ENCODE results near the gene MAEL. TPM values are rescaled to one million over a fixed set of nuclear protein-coding genes. Genes with fewer than 3 reads are reported as not detected.

Gene MAEL
- total and polyA plus RNA-seq, 2 experiments from 2014 or later = 0.76 to 0.95 TPM

DNA sequence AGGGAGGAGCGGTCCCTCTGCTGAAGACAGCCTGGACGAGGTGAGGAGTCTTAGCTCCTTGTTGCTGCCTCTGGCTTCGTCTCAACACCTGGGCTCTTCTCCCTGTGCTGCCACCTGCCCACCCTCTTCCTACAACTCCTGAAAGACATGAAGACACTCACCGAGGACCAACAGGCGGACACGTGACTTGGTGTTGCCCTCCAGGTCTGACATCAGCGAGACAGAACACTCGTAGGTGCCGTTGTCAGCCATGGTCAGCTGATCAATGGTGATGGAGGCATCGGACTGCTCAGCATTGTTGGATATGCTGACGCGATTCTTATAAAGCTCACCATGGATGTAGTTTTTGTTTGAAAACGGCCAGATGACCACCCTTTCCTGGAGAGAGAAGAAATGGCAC lies 79.7 kb downstream of the MAEL start:
- no peak overlapping the region for H3K4me3 Mint-ChIP-seq
- no peak overlapping the region for H3K4me3 ChIP-seq
- TF ChIP-seq NANOG (IDR thresholded peaks at IDR 0.05; ENCODE audit: borderline replicate concordance) (no peak), POLR2AphosphoS5 (IDR thresholded peaks at IDR 0.05; ENCODE audit: low read depth) (no peak), STAT1 (IDR thresholded peaks at IDR 0.05; ENCODE audit: unreplicated experiment) (no peak), ZNF114 (CRISPR knock-in tag; IDR thresholded peaks at IDR 0.05) (no peak), ETS1 (IDR thresholded peaks at IDR 0.05) (no peak), EZH2phosphoT487 (IDR thresholded peaks at IDR 0.05; ENCODE audit: unreplicated experiment) (no peak), ZNF331 (CRISPR knock-in tag; IDR thresholded peaks at IDR 0.05; ENCODE audit: low read depth) (no peak), EZH2 (IDR thresholded peaks at IDR 0.05; ENCODE audit: low read depth, unreplicated experiment) (no peak), CREB1 (CRISPR knock-in tag; IDR thresholded peaks at IDR 0.05; ENCODE audit: low read depth) (no peak), JUNB (IDR thresholded peaks at IDR 0.05; ENCODE audit: unreplicated experiment) (no peak), REST (IDR thresholded peaks at IDR 0.05; ENCODE audit: unreplicated experiment) (no peak), ZNF462 (CRISPR knock-in tag; IDR thresholded peaks at IDR 0.05) (no peak)
- TF ChIP-seq, protein P1, sequence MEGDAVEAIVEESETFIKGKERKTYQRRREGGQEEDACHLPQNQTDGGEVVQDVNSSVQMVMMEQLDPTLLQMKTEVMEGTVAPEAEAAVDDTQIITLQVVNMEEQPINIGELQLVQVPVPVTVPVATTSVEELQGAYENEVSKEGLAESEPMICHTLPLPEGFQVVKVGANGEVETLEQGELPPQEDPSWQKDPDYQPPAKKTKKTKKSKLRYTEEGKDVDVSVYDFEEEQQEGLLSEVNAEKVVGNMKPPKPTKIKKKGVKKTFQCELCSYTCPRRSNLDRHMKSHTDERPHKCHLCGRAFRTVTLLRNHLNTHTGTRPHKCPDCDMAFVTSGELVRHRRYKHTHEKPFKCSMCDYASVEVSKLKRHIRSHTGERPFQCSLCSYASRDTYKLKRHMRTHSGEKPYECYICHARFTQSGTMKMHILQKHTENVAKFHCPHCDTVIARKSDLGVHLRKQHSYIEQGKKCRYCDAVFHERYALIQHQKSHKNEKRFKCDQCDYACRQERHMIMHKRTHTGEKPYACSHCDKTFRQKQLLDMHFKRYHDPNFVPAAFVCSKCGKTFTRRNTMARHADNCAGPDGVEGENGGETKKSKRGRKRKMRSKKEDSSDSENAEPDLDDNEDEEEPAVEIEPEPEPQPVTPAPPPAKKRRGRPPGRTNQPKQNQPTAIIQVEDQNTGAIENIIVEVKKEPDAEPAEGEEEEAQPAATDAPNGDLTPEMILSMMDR (conservative IDR thresholded peaks at IDR 0.05; ENCODE audit: low read depth in 2 of 2) = no peak
- no peaks in the 10 kb centered on the region for H3K27me3 ChIP-seq (ENCODE audit: insufficient read depth)
- peaks cover 3% of the 10 kb centered on the region for H3K27me3 Mint-ChIP-seq (ENCODE audit: insufficient read depth, low read depth, poor library complexity)
- peaks cover 11% of the 10 kb centered on the region; the same call in 2 of the 3 replicates for H3K4me1 Mint-ChIP-seq
- ATAC-seq (no peak), DNase-seq (ENCODE audit: low spot score) (no peak)
- no peak overlapping the region for H3K4me2 ChIP-seq
- no peaks in the 10 kb centered on the region for H3K4me1 ChIP-seq (ENCODE audit: insufficient read depth)
- no peaks in the 10 kb centered on the region for H3K9me3 Mint-ChIP-seq
- no peak overlapping the region for H2AFZ ChIP-seq
- no peaks in the 10 kb centered on the region for H3K36me3 ChIP-seq (ENCODE audit: insufficient read depth)
- H4K20me1 ChIP-seq (replicated peaks; ENCODE audit: insufficient read depth) = no peaks in the 10 kb centered on the region
- no peak overlapping the region for H3K27ac Mint-ChIP-seq
- H3K9me2 ChIP-seq (ENCODE audit: insufficient read depth) = 0 out of 2 replicates have a peak, but pooled peaks cover 2% of the 10 kb centered on the region
- H3K79me2 ChIP-seq (replicated peaks; ENCODE audit: insufficient read depth) = no peaks in the 10 kb centered on the region
- no peaks in the 10 kb centered on the region for H3F3A ChIP-seq (replicated peaks; ENCODE audit: low read depth)
- no peaks in the 10 kb centered on the region for H3K36me3 Mint-ChIP-seq (ENCODE audit: low read depth)
- H3K27ac ChIP-seq (ENCODE audit: low read depth) = no peak overlapping the region
